Osteoblast (primary cell): ENCODE results near the gene FREM3. TPM values are rescaled to one million over a fixed set of nuclear protein-coding genes. Genes with fewer than 3 reads are reported as not detected.
"Not testable (repeated sequence)": the region's sequence is repeated elsewhere in the genome, so short reads cannot be mapped to it uniquely, and the experiment has no call there.

Experiments
- DNase-seq: peaks from one replicate; pipeline ENCODE4 v3.0.0; 2011; ENCODE audit warnings: low spot score, mixed read lengths; ENCODE audit not compliant: insufficient read length; ENCODE audit errors: missing footprints
- H2AFZ ChIP-seq: 2 replicates; pipeline ENCODE4 v1.6.0; 2011; ENCODE audit warnings: mild to moderate bottlenecking, low read length
- H3K27ac ChIP-seq: 2 replicates; pipeline ENCODE4 v1.5.1; 2011; ENCODE audit warnings: mild to moderate bottlenecking, low read depth, low read length, moderate library complexity
- H3K27me3 ChIP-seq: 2 replicates; pipeline ENCODE4 v1.6.0; 2012; ENCODE audit warnings: mild to moderate bottlenecking, control low read depth, inconsistent platforms, low read length, moderate library complexity; ENCODE audit not compliant: insufficient read depth
- H3K36me3 ChIP-seq: 2 replicates; pipeline ENCODE4 v1.5.1; 2011; ENCODE audit warnings: mild to moderate bottlenecking, low read length, control low read depth, moderate library complexity; ENCODE audit not compliant: insufficient read depth
- H3K4me1 ChIP-seq: 2 replicates; pipeline ENCODE4 v1.5.1; 2011; ENCODE audit warnings: mild to moderate bottlenecking, low read length, control low read depth, moderate library complexity; ENCODE audit not compliant: insufficient read depth
- H3K4me2 ChIP-seq: 2 replicates; pipeline ENCODE4 v1.6.0; 2011; ENCODE audit warnings: mild to moderate bottlenecking, low read length; ENCODE audit not compliant: insufficient read depth
- H3K4me3 ChIP-seq: fragments of 200-600 bp; sonication (generic); 3 replicates; pipeline ENCODE4 v1.5.1; 2012; ENCODE audit warnings: mild to moderate bottlenecking, low read length, inconsistent platforms; ENCODE audit not compliant: insufficient read depth
- H3K79me2 ChIP-seq: 2 replicates; pipeline ENCODE4 v1.6.0; 2012; ENCODE audit warnings: mild to moderate bottlenecking, low read length, control low read depth, inconsistent platforms; ENCODE audit not compliant: insufficient read depth
- H3K9me3 ChIP-seq: 2 replicates; pipeline ENCODE4 v1.5.1; 2011; ENCODE audit warnings: low read depth, low read length, control low read depth
- H4K20me1 ChIP-seq: 2 replicates; pipeline ENCODE4 v1.6.0; 2012; ENCODE audit warnings: mild to moderate bottlenecking, low read length, control low read depth; ENCODE audit not compliant: insufficient read depth
- CTCF ChIP-seq: IDR thresholded peaks from 2 replicates; pipeline ENCODE4 v1.5.1; 2011; ENCODE audit warnings: mild to moderate bottlenecking, low read depth, low read length, moderate library complexity; ENCODE audit errors: extremely low read depth
- total RNA-seq: library from RNA; depleted of rRNA; stranded (reverse); fragments of >200 nt; gene quantifications from 2 replicates; pipeline ENCODE4 v1.2.3, GENCODE V29; 2012

FREM3 gene
- total RNA-seq, 1 donor = not detected

- H3K4me2 ChIP-seq = no peak overlapping the region
- H3K27ac ChIP-seq = no peak overlapping the region
- no peaks in the 10 kb centered on the region for H3K27me3 ChIP-seq
- no peak overlapping the region for H2AFZ ChIP-seq
- no peaks in the 10 kb centered on the region for H3K4me1 ChIP-seq
- no peak for DNase-seq
- H3K9me3 ChIP-seq = no peaks in the 10 kb centered on the region
- H4K20me1 ChIP-seq = peaks cover 3% of the 10 kb centered on the region
- peaks cover 87% of the 10 kb centered on the region for H3K36me3 ChIP-seq
- H3K4me3 ChIP-seq = no peak overlapping the region
- H3K79me2 ChIP-seq = peaks cover 7% of the 10 kb centered on the region
- TF ChIP-seq CTCF = no peak
Observed at GRCh38 chr4:143531788-143532491, 168.5 kb downstream of the FREM3 start.

- no peak for DNase-seq
- Histone ChIP-seq H3K36me3 (peaks cover 84% of the 10 kb centered on the region), H3K9me3 (no peaks in the 10 kb centered on the region), H3K27me3 (no peaks in the 10 kb centered on the region), H3K4me1 (no peaks in the 10 kb centered on the region), H3K79me2 (peaks cover 7% of the 10 kb centered on the region), H3K4me2 (no peak overlapping the region), H3K4me3 (no peak overlapping the region), H4K20me1 (peaks cover 3% of the 10 kb centered on the region), H2AFZ (no peak overlapping the region), H3K27ac (no peak overlapping the region)
- TF ChIP-seq CTCF = peak; percentile 40
Observed at GRCh38 chr4:143531380-143531779, 169.1 kb downstream of the FREM3 start.

GRCh38 chr4:143528046-143528445 is 172.4 kb downstream of the FREM3 start:
- not testable (repeated sequence) for H3K4me2 ChIP-seq, H3K27ac ChIP-seq, H3K9me3 ChIP-seq, DNase-seq, H3K27me3 ChIP-seq, H3K4me1 ChIP-seq, H2AFZ ChIP-seq, H4K20me1 ChIP-seq, H3K4me3 ChIP-seq
- Histone ChIP-seq H3K36me3 (peaks cover 83% of the 10 kb centered on the region), H3K79me2 (peaks cover 28% of the 10 kb centered on the region)

Other genes starting within 250 kb of the FREM3 start
- 43.6 and 44.9 TPM in 2 replicates for gene SMARCA5, start 187.0 kb downstream of the FREM3 start, total RNA-seq
- gene GYPE, start 204.9 kb upstream of the FREM3 start, total RNA-seq = under 0.01 and 0.29 TPM in 2 replicates